PC-3 (cell line): ENCODE results near the gene ZNF324B.

ENCODE experiments used
- CTCF ChIP-seq: fragments of 300-600 bp; sonication (generic); conservative IDR thresholded peaks from 2 replicates; pipeline ENCODE4 v1.5.1; 2017; ENCODE audit warnings: antibody characterized with exemption, low read depth, mild to moderate bottlenecking, low read length
- EZH2phosphoT487 ChIP-seq: fragments of 300-600 bp; sonication (generic); IDR thresholded peaks from 2 replicates; pipeline ENCODE4 v1.6.1; 2018; ENCODE audit warnings: mild to moderate bottlenecking, antibody characterized with exemption, low read length, borderline replicate concordance

DNA sequence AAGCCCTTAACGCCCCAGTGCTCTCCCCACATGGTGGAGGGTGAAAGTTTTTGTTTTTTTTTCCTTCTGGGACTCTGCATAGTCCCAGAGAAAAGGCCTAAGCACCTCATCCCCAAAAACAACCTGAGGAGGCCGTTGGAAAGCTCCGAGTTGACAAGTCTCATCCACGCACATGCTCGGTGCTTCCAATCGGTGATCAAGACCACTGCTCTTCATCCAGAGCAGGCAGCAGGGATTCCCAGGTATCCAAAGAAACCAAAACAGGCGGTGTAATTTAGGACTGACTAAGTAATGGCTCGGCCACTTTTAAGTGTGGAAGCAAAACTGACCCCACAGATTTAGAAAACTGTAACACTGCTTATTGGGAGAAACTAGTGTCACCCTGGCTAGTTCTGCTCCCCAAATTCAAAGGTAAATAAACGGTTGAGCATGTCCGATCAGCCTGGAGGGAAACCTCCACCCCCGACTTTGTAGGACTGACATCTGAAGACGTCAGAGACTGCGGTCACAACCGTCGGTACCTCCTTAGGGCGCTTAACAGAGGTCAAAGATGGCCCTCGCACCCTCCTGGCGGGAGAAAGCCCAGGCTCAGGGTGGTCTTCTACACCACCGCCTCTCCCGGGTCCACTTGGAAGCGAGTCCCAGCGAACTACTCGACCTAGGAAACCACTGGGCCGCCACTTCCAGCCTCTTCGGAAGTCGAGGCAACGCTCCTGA, 23.7 kb downstream of the ZNF324B start:
- no peak for TF ChIP-seq CTCF
- TF ChIP-seq EZH2phosphoT487: no peak
